ENCODE data around the gene PLBD2. TPM values are rescaled to one million over a fixed set of nuclear protein-coding genes. Genes with fewer than 3 reads are reported as not detected.

The PLBD2 gene
- total RNA-seq, 1 experiment from 2014 or later: 6.5 TPM

DNA sequence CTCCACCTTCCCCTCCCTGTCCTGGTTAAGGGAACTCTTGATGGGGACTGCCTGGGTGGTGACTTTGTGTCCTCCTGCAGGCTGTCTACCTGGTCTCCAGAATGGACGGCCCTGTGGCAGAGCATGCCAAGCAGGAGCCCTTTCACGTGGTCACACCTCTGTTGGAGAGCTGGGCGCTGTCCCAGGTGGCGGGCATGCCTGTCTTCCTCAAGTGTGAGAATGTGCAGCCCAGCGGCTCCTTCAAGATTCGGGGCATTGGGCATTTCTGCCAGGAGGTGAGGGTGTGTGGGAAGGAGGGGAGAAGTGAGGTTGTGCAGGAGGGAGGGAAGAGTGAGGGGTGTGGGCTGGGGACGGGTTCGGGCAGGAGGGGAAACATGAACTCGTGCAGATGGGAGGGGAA lies 69.5 kb downstream of the PLBD2 start:
- Histone ChIP-seq H3K27ac (ENCODE audit: low read length) (no peak overlapping the region), H3K36me3 (ENCODE audit: insufficient read depth, low read length) (no peaks in the 10 kb centered on the region), H4K20me1 (ENCODE audit: insufficient read depth, low read depth, low read length) (no peaks in the 10 kb centered on the region), H3K9me2 (replicated peaks; ENCODE audit: insufficient read depth, low read length) (no peaks in the 10 kb centered on the region), H3K79me2 (ENCODE audit: low read length) (no peaks in the 10 kb centered on the region), H2AFZ (ENCODE audit: low read length) (no peak overlapping the region), H3K9me3 (ENCODE audit: low read length) (no peaks in the 10 kb centered on the region), H3K4me1 (ENCODE audit: low read length) (peaks cover 16% of the 10 kb centered on the region), H3K4me2 (ENCODE audit: low read depth, low read length, poor library complexity, severe bottlenecking) (no peak overlapping the region), H3K4me3 (ENCODE audit: low read length) (no peak overlapping the region), H3K9ac (ENCODE audit: low read length) (no peak overlapping the region), H3K27me3 (ENCODE audit: low read length) (no peaks in the 10 kb centered on the region)
- DNase-seq: no peak

DNA sequence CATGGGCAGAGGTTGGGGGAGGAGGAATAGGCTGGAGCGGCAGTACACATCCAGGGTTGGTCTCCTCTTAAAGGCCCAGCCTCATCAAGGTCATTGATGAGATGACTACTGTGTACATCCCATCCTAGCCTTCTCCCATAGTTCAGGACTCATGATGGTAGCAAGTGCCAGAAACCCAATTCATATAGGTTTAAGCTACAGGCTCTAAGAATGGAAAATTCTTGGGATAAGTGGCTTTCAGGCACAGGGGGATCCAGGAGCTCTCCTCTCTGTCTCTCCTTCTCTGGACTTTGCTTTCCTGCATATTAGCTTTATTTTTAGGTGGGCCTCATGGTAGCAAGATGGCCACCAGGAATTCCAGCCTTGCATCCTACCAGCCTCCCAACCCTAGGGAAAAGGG lies 70.1 kb downstream of the PLBD2 start:
- Histone ChIP-seq H3K36me3 (ENCODE audit: insufficient read depth, low read length) (no peaks in the 10 kb centered on the region), H3K9ac (ENCODE audit: low read length) (no peak overlapping the region), H3K4me1 (ENCODE audit: low read length) (peaks cover 16% of the 10 kb centered on the region), H4K20me1 (ENCODE audit: insufficient read depth, low read depth, low read length) (no peaks in the 10 kb centered on the region), H2AFZ (ENCODE audit: low read length) (no peak overlapping the region), H3K4me3 (ENCODE audit: low read length) (no peak overlapping the region), H3K79me2 (ENCODE audit: low read length) (no peaks in the 10 kb centered on the region), H3K27me3 (ENCODE audit: low read length) (no peaks in the 10 kb centered on the region), H3K4me2 (ENCODE audit: low read depth, low read length, poor library complexity, severe bottlenecking) (no peak overlapping the region), H3K27ac (ENCODE audit: low read length) (no peak overlapping the region), H3K9me3 (ENCODE audit: low read length) (no peaks in the 10 kb centered on the region), H3K9me2 (replicated peaks; ENCODE audit: insufficient read depth, low read length) (no peaks in the 10 kb centered on the region)
- no peak for DNase-seq

- H3K4me3 ChIP-seq (ENCODE audit: low read length): no peak overlapping the region
- no peak overlapping the region for H3K9ac ChIP-seq (ENCODE audit: low read length)
- H3K79me2 ChIP-seq (ENCODE audit: low read length): no peaks in the 10 kb centered on the region
- no peak overlapping the region for H3K27ac ChIP-seq (ENCODE audit: low read length)
- no peaks in the 10 kb centered on the region for H3K9me3 ChIP-seq (ENCODE audit: low read length)
- no peaks in the 10 kb centered on the region for H3K4me1 ChIP-seq (ENCODE audit: low read length)
- H3K36me3 ChIP-seq (ENCODE audit: insufficient read depth, low read length): no peaks in the 10 kb centered on the region
- no peaks in the 10 kb centered on the region for H3K27me3 ChIP-seq (ENCODE audit: low read length)
- no peaks in the 10 kb centered on the region for H3K9me2 ChIP-seq (replicated peaks; ENCODE audit: insufficient read depth, low read length)
- DNase-seq: no peak
- H4K20me1 ChIP-seq (ENCODE audit: insufficient read depth, low read depth, low read length): no peaks in the 10 kb centered on the region
- no peak overlapping the region for H3K4me2 ChIP-seq (ENCODE audit: low read depth, low read length, poor library complexity, severe bottlenecking)
- H2AFZ ChIP-seq (ENCODE audit: low read length): no peak overlapping the region
These were observed 74.6 kb downstream of the PLBD2 start for GRCh38 chr12:113432986-113433385.

DNA sequence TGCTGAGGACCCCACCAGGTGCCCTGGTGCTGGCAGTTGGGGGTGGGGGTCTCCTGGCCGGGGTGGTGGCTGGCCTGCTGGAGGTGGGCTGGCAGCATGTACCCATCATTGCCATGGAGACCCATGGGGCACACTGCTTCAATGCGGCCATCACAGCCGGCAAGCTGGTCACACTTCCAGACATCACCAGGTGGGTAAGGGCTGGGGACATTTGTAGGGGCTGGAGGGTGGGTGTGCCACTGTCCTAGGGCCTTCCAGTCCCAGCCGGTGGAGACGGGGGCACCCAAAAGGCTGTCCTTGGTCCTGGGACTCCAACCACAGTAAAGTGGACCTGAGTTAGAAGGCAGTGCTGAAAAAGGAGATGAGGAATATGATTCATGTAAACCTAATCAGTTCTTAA lies 77.0 kb downstream of the PLBD2 start:
- Histone ChIP-seq H3K27me3 (ENCODE audit: low read length) (no peaks in the 10 kb centered on the region; the same call in 1 of the 2 replicates), H3K9me3 (ENCODE audit: low read length) (no peaks in the 10 kb centered on the region), H3K27ac (ENCODE audit: low read length) (no peak overlapping the region), H3K36me3 (ENCODE audit: insufficient read depth, low read length) (no peaks in the 10 kb centered on the region), H3K79me2 (ENCODE audit: low read length) (no peaks in the 10 kb centered on the region), H3K4me3 (ENCODE audit: low read length) (no peak overlapping the region), H3K4me2 (ENCODE audit: low read depth, low read length, poor library complexity, severe bottlenecking) (no peak overlapping the region), H3K9ac (ENCODE audit: low read length) (no peak overlapping the region), H4K20me1 (ENCODE audit: insufficient read depth, low read depth, low read length) (no peaks in the 10 kb centered on the region; the same call in 1 of the 2 replicates), H3K9me2 (replicated peaks; ENCODE audit: insufficient read depth, low read length) (no peaks in the 10 kb centered on the region), H3K4me1 (ENCODE audit: low read length) (no peaks in the 10 kb centered on the region), H2AFZ (ENCODE audit: low read length) (no peak overlapping the region)
- no peak for DNase-seq

GRCh38 chr12:113436586-113436985 lies 78.2 kb downstream of the PLBD2 start:
- no peaks in the 10 kb centered on the region for H3K36me3 ChIP-seq (ENCODE audit: insufficient read depth, low read length)
- no peak overlapping the region for H3K27ac ChIP-seq (ENCODE audit: low read length)
- H3K9me2 ChIP-seq (replicated peaks; ENCODE audit: insufficient read depth, low read length): no peaks in the 10 kb centered on the region
- no peak overlapping the region for H3K4me2 ChIP-seq (ENCODE audit: low read depth, low read length, poor library complexity, severe bottlenecking)
- H3K4me3 ChIP-seq (ENCODE audit: low read length): no peak overlapping the region
- no peaks in the 10 kb centered on the region; the same call in 1 of the 2 replicates for H4K20me1 ChIP-seq (ENCODE audit: insufficient read depth, low read depth, low read length)
- no peak overlapping the region for H3K9ac ChIP-seq (ENCODE audit: low read length)
- no peaks in the 10 kb centered on the region; the same call in 1 of the 2 replicates for H3K27me3 ChIP-seq (ENCODE audit: low read length)
- H3K4me1 ChIP-seq (ENCODE audit: low read length): no peaks in the 10 kb centered on the region
- H2AFZ ChIP-seq (ENCODE audit: low read length): no peak overlapping the region
- no peaks in the 10 kb centered on the region for H3K79me2 ChIP-seq (ENCODE audit: low read length)
- DNase-seq: no peak
- no peaks in the 10 kb centered on the region for H3K9me3 ChIP-seq (ENCODE audit: low read length)

GRCh38 chr12:113436993-113437728 lies 78.8 kb downstream of the PLBD2 start:
- no peaks in the 10 kb centered on the region; the same call in 1 of the 2 replicates for H4K20me1 ChIP-seq (ENCODE audit: insufficient read depth, low read depth, low read length)
- H3K79me2 ChIP-seq (ENCODE audit: low read length): no peaks in the 10 kb centered on the region
- DNase-seq: no peak
- H3K27ac ChIP-seq (ENCODE audit: low read length): no peak overlapping the region
- no peak overlapping the region for H3K9ac ChIP-seq (ENCODE audit: low read length)
- H3K36me3 ChIP-seq (ENCODE audit: insufficient read depth, low read length): no peaks in the 10 kb centered on the region
- no peaks in the 10 kb centered on the region for H3K4me1 ChIP-seq (ENCODE audit: low read length)
- no peaks in the 10 kb centered on the region; the same call in 1 of the 2 replicates for H3K27me3 ChIP-seq (ENCODE audit: low read length)
- H3K4me3 ChIP-seq (ENCODE audit: low read length): no peak overlapping the region
- no peaks in the 10 kb centered on the region for H3K9me3 ChIP-seq (ENCODE audit: low read length)
- H3K4me2 ChIP-seq (ENCODE audit: low read depth, low read length, poor library complexity, severe bottlenecking): no peak overlapping the region
- H3K9me2 ChIP-seq (replicated peaks; ENCODE audit: insufficient read depth, low read length): no peaks in the 10 kb centered on the region
- no peak overlapping the region for H2AFZ ChIP-seq (ENCODE audit: low read length)

GRCh38 chr12:113437729-113438100 lies 79.3 kb downstream of the PLBD2 start:
- no peaks in the 10 kb centered on the region for H3K4me1 ChIP-seq (ENCODE audit: low read length)
- H3K4me3 ChIP-seq (ENCODE audit: low read length): no peak overlapping the region
- no peaks in the 10 kb centered on the region; the same call in 1 of the 2 replicates for H3K27me3 ChIP-seq (ENCODE audit: low read length)
- H3K4me2 ChIP-seq (ENCODE audit: low read depth, low read length, poor library complexity, severe bottlenecking): no peak overlapping the region
- no peaks in the 10 kb centered on the region for H3K36me3 ChIP-seq (ENCODE audit: insufficient read depth, low read length)
- H2AFZ ChIP-seq (ENCODE audit: low read length): no peak overlapping the region
- no peaks in the 10 kb centered on the region; the same call in 1 of the 2 replicates for H4K20me1 ChIP-seq (ENCODE audit: insufficient read depth, low read depth, low read length)
- DNase-seq: no peak
- no peaks in the 10 kb centered on the region for H3K9me3 ChIP-seq (ENCODE audit: low read length)
- no peaks in the 10 kb centered on the region for H3K9me2 ChIP-seq (replicated peaks; ENCODE audit: insufficient read depth, low read length)
- no peak overlapping the region for H3K27ac ChIP-seq (ENCODE audit: low read length)
- H3K9ac ChIP-seq (ENCODE audit: low read length): no peak overlapping the region
- no peaks in the 10 kb centered on the region for H3K79me2 ChIP-seq (ENCODE audit: low read length)

- no peaks in the 10 kb centered on the region for H3K9me3 ChIP-seq (ENCODE audit: low read length)
- H3K79me2 ChIP-seq (ENCODE audit: low read length): no peaks in the 10 kb centered on the region
- H3K9ac ChIP-seq (ENCODE audit: low read length): no peak overlapping the region
- H4K20me1 ChIP-seq (ENCODE audit: insufficient read depth, low read depth, low read length): no peaks in the 10 kb centered on the region; the same call in 1 of the 2 replicates
- no peak overlapping the region for H3K4me3 ChIP-seq (ENCODE audit: low read length)
- no peaks in the 10 kb centered on the region for H3K36me3 ChIP-seq (ENCODE audit: insufficient read depth, low read length)
- no peak overlapping the region for H3K27ac ChIP-seq (ENCODE audit: low read length)
- H3K27me3 ChIP-seq (ENCODE audit: low read length): no peaks in the 10 kb centered on the region; the same call in 1 of the 2 replicates
- no peaks in the 10 kb centered on the region for H3K9me2 ChIP-seq (replicated peaks; ENCODE audit: insufficient read depth, low read length)
- no peak overlapping the region for H3K4me2 ChIP-seq (ENCODE audit: low read depth, low read length, poor library complexity, severe bottlenecking)
- DNase-seq: no peak
- no peak overlapping the region for H2AFZ ChIP-seq (ENCODE audit: low read length)
- no peaks in the 10 kb centered on the region for H3K4me1 ChIP-seq (ENCODE audit: low read length)
These were observed 80.3 kb downstream of the PLBD2 start for GRCh38 chr12:113438523-113439300.

Measured in Karpas-422 (cell line).